HuH-7.5 (cell line): ENCODE results near the gene NF2.

Source experiments
- DNase-seq: peaks from one replicate; pipeline ENCODE4 v3.0.0; 2011; ENCODE audit warnings: low spot score

The NF2 gene

GRCh38 chr22:29631725-29632124 is 28.3 kb downstream of the NF2 start:
- no peak for DNase-seq

- DNase-seq = no peak
Observed at GRCh38 chr22:29632672-29633071, 29.2 kb downstream of the NF2 start.

- no peak for DNase-seq
Observed at GRCh38 chr22:29633514-29634312, 30.3 kb downstream of the NF2 start.

DNA sequence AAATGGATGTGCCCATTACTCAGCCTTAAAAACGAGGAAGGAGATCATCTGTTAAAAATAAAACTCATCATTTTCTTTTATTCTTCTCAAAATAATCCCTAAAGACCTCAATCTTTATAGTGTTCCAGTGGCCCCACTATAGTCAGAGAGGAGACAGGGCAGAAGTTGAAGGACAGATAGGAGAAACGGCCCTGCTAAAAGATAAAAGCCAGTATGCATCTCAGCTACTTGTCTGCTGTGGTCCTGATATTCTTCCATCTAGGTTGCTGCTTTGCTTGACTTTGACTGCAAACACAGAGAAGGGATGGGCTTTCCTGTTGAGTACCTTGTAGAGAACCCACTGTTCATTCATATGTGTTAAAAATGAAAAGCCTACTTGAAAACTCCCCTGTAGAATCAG is 31.4 kb downstream of the NF2 start:
- no peak for DNase-seq

GRCh38 chr22:29635734-29636357 is 32.4 kb downstream of the NF2 start:
- DNase-seq = peak; percentile 36

DNA sequence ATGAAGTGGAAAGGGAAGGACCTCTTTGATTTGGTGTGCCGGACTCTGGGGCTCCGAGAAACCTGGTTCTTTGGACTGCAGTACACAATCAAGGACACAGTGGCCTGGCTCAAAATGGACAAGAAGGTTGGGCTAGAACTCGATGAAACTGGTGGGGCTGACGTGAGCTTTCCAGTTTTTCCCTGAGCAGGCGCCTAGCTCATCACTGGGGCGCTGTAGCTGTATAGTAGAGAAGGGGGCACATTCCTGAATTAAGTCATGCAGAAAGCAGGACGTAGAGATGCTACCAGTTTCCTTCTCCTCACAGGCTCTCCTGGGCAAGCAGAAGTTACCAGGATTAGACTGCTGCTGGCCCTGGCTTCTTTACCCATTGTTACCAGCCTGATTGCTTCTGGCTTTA is 33.3 kb downstream of the NF2 start:
- DNase-seq = no peak

- DNase-seq = no peak
Observed at GRCh38 chr22:29637181-29637580, 33.7 kb downstream of the NF2 start.

DNA sequence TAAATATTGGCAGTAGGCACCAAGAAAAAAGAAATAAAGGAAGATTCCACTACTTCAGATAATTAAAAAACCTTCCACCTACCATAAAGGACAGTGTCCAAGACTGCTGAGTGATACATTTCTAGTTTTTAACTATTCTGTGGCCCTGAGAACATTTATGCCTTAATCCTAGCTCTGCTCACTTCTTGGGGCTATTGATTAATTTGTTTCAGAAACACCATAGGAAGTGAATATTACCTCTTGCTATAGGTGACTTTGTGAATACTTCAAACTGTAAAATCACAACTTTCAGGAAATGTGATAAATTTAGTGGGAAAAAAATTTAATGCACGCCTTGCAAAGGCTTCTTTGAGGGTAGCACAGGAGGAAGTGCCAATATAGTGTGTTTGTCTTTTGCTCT is 35.2 kb downstream of the NF2 start:
- DNase-seq = no peak

GRCh38 chr22:29639096-29639495 is 35.7 kb downstream of the NF2 start:
- no peak for DNase-seq

DNA sequence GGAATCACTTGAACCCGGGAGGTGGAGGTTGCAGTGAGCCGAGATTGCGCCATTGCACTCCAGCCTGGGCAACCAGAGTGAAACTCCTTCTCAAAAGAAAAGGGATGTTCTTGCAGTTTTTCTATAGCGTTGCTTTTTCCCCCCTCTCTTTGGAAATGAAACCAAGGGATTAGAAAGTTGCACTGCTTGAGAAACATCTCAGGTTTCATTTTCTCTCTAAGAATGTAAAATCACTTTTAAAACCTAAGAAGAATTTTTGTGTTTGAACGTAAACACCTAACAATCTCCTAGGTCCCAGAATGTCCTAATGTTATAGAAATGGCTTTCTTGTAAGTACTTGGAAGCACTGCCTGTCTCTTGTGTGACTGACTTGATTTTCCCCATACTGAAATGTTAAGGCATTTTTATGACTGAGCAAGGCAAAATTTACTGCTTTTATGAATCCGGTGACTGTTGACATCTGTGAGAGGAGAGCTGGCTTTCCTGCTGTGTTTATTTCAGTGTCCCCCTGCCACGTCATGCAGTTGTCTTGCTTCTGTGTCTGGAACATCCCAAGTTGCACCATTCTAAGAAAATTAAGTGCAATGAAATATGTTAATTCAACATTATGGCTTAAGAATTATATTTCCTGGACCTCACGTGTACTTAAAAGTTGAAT is 37.7 kb downstream of the NF2 start:
- DNase-seq = no peak

- DNase-seq = no peak
Observed at GRCh38 chr22:29641700-29642330, 38.4 kb downstream of the NF2 start.

GRCh38 chr22:29642694-29643093 is 39.3 kb downstream of the NF2 start:
- DNase-seq = no peak

- DNase-seq = no peak
Observed at GRCh38 chr22:29647954-29648737, 44.7 kb downstream of the NF2 start.

GRCh38 chr22:29650370-29650769 is 46.9 kb downstream of the NF2 start:
- DNase-seq = no peak

GRCh38 chr22:29651652-29652051 is 48.2 kb downstream of the NF2 start:
- no peak for DNase-seq

GRCh38 chr22:29654420-29654819 is 51.0 kb downstream of the NF2 start:
- no peak for DNase-seq

DNA sequence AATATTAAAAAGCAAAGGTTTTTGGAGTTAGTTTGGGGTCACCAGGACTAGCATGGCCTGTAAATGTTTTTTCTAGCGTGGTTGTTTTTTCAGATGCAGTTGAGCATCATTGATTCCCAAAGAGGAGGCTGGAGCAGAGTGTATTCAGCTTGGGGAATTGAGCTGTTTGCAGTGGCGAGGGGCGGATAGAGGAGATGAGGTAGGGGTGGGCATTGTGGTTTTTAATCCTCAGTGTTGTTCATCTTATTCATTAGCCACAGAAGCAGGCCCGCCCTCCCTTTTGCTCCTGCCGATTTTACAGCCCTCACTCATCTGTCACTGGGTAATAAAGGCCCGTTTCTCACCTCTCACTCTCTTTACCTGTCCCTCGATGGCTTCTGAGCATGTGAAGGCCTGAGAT is 51.4 kb downstream of the NF2 start:
- no peak for DNase-seq

DNA sequence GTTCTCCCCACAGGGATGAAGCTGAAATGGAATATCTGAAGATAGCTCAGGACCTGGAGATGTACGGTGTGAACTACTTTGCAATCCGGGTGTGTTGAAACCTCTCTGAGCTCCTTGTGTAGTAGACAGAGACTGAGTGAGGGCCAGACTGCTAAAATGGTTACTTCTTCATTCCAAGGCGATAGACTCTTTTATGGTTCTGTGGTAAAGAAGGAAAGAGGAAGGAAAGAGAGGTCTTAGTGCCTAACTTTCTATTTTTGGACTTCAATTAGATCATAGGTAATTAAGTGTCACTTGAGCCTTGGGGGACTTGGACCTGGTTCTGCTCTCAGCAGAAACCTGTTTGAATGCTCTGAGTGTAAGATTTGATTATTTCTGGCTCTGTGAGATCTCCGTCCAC is 54.7 kb downstream of the NF2 start:
- DNase-seq = no peak

- DNase-seq = no peak
Observed at GRCh38 chr22:29660021-29660420, 56.6 kb downstream of the NF2 start.

- no peak for DNase-seq
Observed at GRCh38 chr22:29661336-29661735, 57.9 kb downstream of the NF2 start.

DNA sequence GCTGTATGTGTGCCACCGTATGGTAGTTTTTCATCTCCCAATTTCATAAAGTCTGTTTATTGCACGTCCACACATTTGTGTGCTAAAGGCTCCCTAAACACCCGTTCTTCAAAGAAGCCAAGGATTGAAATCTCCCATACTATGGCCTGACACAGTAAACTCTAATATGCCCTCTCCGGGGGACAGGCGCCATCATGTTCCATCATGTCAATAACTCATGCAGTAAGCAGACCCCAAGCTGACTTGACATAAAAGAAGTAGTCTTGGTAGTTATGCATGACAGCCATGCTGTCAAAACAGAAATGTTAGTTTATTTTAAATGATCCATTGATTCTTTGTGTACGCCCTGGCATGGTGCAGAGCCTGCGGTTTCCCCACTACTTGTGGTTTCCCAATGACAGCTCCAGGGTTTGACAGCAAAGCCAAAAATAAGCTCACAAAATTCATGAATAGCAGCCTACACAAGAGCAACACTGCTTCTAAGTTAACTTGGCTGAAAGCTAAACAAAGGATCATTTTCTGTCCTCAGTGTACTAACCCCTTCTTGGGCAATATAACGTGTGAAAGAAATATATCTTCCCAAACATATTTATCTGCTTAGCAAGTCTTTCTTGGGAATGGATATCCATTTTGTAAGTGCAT is 59.9 kb downstream of the NF2 start:
- DNase-seq = no peak

GRCh38 chr22:29665486-29665885 is 62.1 kb downstream of the NF2 start:
- DNase-seq = no peak
